Endothelial cell of umbilical vein (primary cell): ENCODE data around the gene MAPK1IP1L. TPM values are rescaled to one million over a fixed set of nuclear protein-coding genes. Genes with fewer than 3 reads are reported as not detected.

Experiments
- BruUV-seq: library from RNA; stranded (reverse); fragments of 400-500 nt; replicated peaks from 2 replicates; lab custom pipeline; 2021; lab: Mats Ljungman, UMichigan
- CTCF ChIA-PET: fragments of 300-600, 350-600 bp; sonication (Branson Sonifier 250); formaldehyde crosslinking; loops from one replicate; lab custom pipeline; 2021; ENCODE audit warnings: antibody characterized with exemption, inconsistent platforms; lab: Charles Lee
- POLR2A ChIA-PET: fragments of 300-600, 350-600 bp; sonication (Branson Sonifier 250); formaldehyde crosslinking; loops from one replicate; lab custom pipeline; 2021; ENCODE audit warnings: antibody characterized with exemption, inconsistent platforms; lab: Charles Lee
- DNase-seq: peaks from one replicate; pipeline ENCODE4 v3.0.0-alpha.2; 2011; ENCODE audit warnings: low read depth, low spot score
- FAIRE-seq: peaks from 2 replicates; lab custom pipeline; 2011; peaks lifted over from hg19 to GRCh38; lab: Jason Lieb, UNC
- H2AFZ ChIP-seq: 2 replicates; pipeline ENCODE4 v1.6.0; 2012; ENCODE audit warnings: low read depth, low read length, control low read depth, inconsistent platforms
- H3K27ac ChIP-seq: 2 replicates; pipeline ENCODE4 v1.5.1; 2011; ENCODE audit warnings: low read depth, mild to moderate bottlenecking, control low read depth, low read length, moderate library complexity; ENCODE audit not compliant: insufficient read depth
- H3K27me3 ChIP-seq, 2 experiments: 2 replicates each; pipeline versions ENCODE4 v1.6.0 to v1.6.1; 2011; ENCODE audit warnings: low read length in 2 of 2, mixed read lengths in 1 of 2; ENCODE audit not compliant: control insufficient read depth in 2 of 2, insufficient read depth in 2 of 2
- H3K36me3 ChIP-seq, 2 experiments: 2 replicates in 1 of 2; 3 replicates in 1 of 2; pipeline ENCODE4 v1.5.1; 2011; ENCODE audit warnings: low read length in 2 of 2, mild to moderate bottlenecking in 1 of 2, moderate library complexity in 1 of 2; ENCODE audit not compliant: control insufficient read depth in 2 of 2, insufficient read depth in 2 of 2; ENCODE audit errors: extremely low read depth in 1 of 2
- H3K4me1 ChIP-seq: 3 replicates; pipeline ENCODE4 v1.5.1; 2011; ENCODE audit warnings: mild to moderate bottlenecking, low read length; ENCODE audit not compliant: control insufficient read depth, insufficient read depth; ENCODE audit errors: extremely low read depth
- H3K4me2 ChIP-seq: 2 replicates; pipeline ENCODE4 v1.6.1; 2011; ENCODE audit warnings: low read length, control low read depth, mixed read lengths; ENCODE audit not compliant: insufficient read depth
- H3K4me3 ChIP-seq, 3 experiments: fragments of 200-600 bp in 1 of 3; sonication (generic), shearing (Covaris generic) in 1 of 3; replicated peaks in 1 of 3; 2 replicates each; pipeline ENCODE4 v1.5.1; 2011 to 2016; ENCODE audit warnings: control low read depth in 3 of 3, low read length in 3 of 3, mild to moderate bottlenecking in 2 of 3, inconsistent platforms in 1 of 3, low read depth in 1 of 3, moderate library complexity in 1 of 3; ENCODE audit not compliant: insufficient read depth in 1 of 3
- H3K79me2 ChIP-seq: 2 replicates; pipeline ENCODE4 v1.6.0; 2012; ENCODE audit warnings: low read length, inconsistent platforms; ENCODE audit not compliant: control insufficient read depth, insufficient read depth
- H3K9ac ChIP-seq: replicated peaks from 2 replicates; pipeline ENCODE3; 2011; ENCODE audit warnings: low read length, control low read depth; ENCODE audit not compliant: insufficient read depth; ENCODE audit errors: extremely low read depth
- H3K9me1 ChIP-seq: replicated peaks from 3 replicates; pipeline ENCODE4 v1.6.0; 2011; ENCODE audit warnings: mild to moderate bottlenecking, low read length; ENCODE audit not compliant: control insufficient read depth, insufficient read depth; ENCODE audit errors: extremely low read depth
- H3K9me3 ChIP-seq: replicated peaks from 2 replicates; pipeline ENCODE4 v1.5.1; 2012; ENCODE audit warnings: low read length, inconsistent platforms; ENCODE audit not compliant: control insufficient read depth, insufficient read depth
- H4K20me1 ChIP-seq: replicated peaks from 2 replicates; pipeline ENCODE3; 2011; ENCODE audit warnings: mild to moderate bottlenecking, low read length; ENCODE audit not compliant: control insufficient read depth, insufficient read depth; ENCODE audit errors: extremely low read depth
- CTCF ChIP-seq, 2 donors: IDR thresholded peaks; 1 replicate in 1 of 2; 2 replicates in 1 of 2; pipeline ENCODE4 v1.5.1; 2011; ENCODE audit warnings: low read length in 2 of 2, mild to moderate bottlenecking in 2 of 2, moderate library complexity in 2 of 2, control low read depth in 1 of 2, inconsistent platforms in 1 of 2, low read depth in 1 of 2; ENCODE audit not compliant: insufficient read depth in 1 of 2; ENCODE audit errors: extremely low read depth in 1 of 2
- EZH2 ChIP-seq: IDR thresholded peaks from 2 replicates; pipeline ENCODE4 v1.6.1; 2012; ENCODE audit warnings: borderline replicate concordance, low read depth, mild to moderate bottlenecking, moderate library complexity, low read length, inconsistent platforms; ENCODE audit not compliant: severe bottlenecking
- FOS ChIP-seq: IDR thresholded peaks from 2 replicates; pipeline ENCODE4 v1.6.1; 2011; ENCODE audit warnings: mild to moderate bottlenecking, low read length, moderate library complexity, borderline replicate concordance; ENCODE audit not compliant: insufficient read depth
- GATA2 ChIP-seq: IDR thresholded peaks from 2 replicates; pipeline ENCODE4 v1.7.0; 2011; ENCODE audit warnings: low read depth, mild to moderate bottlenecking, moderate library complexity, mixed read lengths, low read length; ENCODE audit not compliant: insufficient read length, insufficient read depth
- JUN ChIP-seq: IDR thresholded peaks from 2 replicates; pipeline ENCODE4 v1.6.1; 2011; ENCODE audit warnings: borderline replicate concordance, low read depth; ENCODE audit not compliant: insufficient read length, insufficient read depth
- MYC ChIP-seq: IDR thresholded peaks from one replicate; pipeline ENCODE4 v1.6.1; 2011; ENCODE audit warnings: mild to moderate bottlenecking, low read depth, low read length
- POLR2A ChIP-seq: IDR thresholded peaks from 2 replicates; pipeline ENCODE4 v1.6.1; 2012; ENCODE audit warnings: low read depth, mild to moderate bottlenecking, control low read depth, low read length
- POLR2AphosphoS5 ChIP-seq: IDR thresholded peaks from 2 replicates; pipeline ENCODE4 v1.6.1; 2012; ENCODE audit warnings: low read depth, mild to moderate bottlenecking, control low read depth, low read length, moderate library complexity; ENCODE audit not compliant: insufficient read depth
- dilution Hi-C: fragments of 300-500 bp; cut with MboI; formaldehyde crosslinking; loops from one replicate; pipeline ENCODE4 v1.15.0; 2019; ENCODE audit warnings: low sequenced_read_pairs; ENCODE audit not compliant: extremely low pct_ligation_motif_present
- intact Hi-C: fragments of 100-400 bp; cut with micrococcal nuclease; formaldehyde crosslinking; loops from one replicate; pipeline ENCODE4 v1.10.0; 2022
- polyA plus RNA-seq, 4 experiments: library from polyadenylated mRNA; depleted of rRNA in 3 of 4; stranded (reverse) in 3 of 4; unstranded in 1 of 4; fragments of >200 nt; gene quantifications; 2 replicates each; pipeline versions ENCODE4 v1.2.1 to v1.2.3, GENCODE V29; 2011 to 2012; ENCODE audit warnings: missing spikeins in 1 of 4
- total RNA-seq: library from RNA; stranded (reverse); gene quantifications from 2 replicates; pipeline ENCODE4 v1.2.3, GENCODE V29; 2021

Gene MAPK1IP1L
- total and polyA plus RNA-seq, 2 donors (not counting 3 experiments of a cell fraction or from before 2014, with no cell fraction given), result 129 to 208 TPM

- Histone ChIP-seq H3K4me3 (no peak overlapping the region), H3K9me3 (no peaks in the 10 kb centered on the region), H3K4me2 (no peak overlapping the region), H3K27me3 (no peaks in the 10 kb centered on the region), H3K79me2 (peaks cover 17% of the 10 kb centered on the region), H3K9ac (no peak overlapping the region), H3K9me1 (no peaks in the 10 kb centered on the region), H3K27ac (no peak overlapping the region), H4K20me1 (no peaks in the 10 kb centered on the region), H3K4me1 (no peaks in the 10 kb centered on the region), H3K36me3 (peaks cover 5 to 16% of the 10 kb centered on the region in 2 experiments), H2AFZ (no peak overlapping the region)
- no peak for TF ChIP-seq POLR2AphosphoS5
- no peak for TF ChIP-seq POLR2A
- TF ChIP-seq EZH2, result no peak
- TF ChIP-seq GATA2, result no peak
- TF ChIP-seq CTCF (IDR thresholded peaks at IDR 0.05; ENCODE audit: extremely low read depth in 1 of 2, insufficient read depth in 1 of 2, low read depth in 1 of 2, low read length in 2 of 2), result no peak
- no peak for TF ChIP-seq JUN
- TF ChIP-seq MYC, result no peak
- TF ChIP-seq FOS, result no peak
- intact Hi-C loops (no loop called here), dilution Hi-C loops (no loop called here)
- DNase-seq, result no peak
- FAIRE-seq, result no peak
- no TSS peak for BruUV-seq
- POLR2A ChIA-PET, result no interaction called here
- CTCF ChIA-PET, result interaction anchor here (2.1 kb wide), 1 partner anchor 8 kb away, joined by 6 read pairs; the partner anchor contains the start of gene MAPK1IP1L
Measured at GRCh38 chr14:55043528-55043927, 7.9 kb upstream of the MAPK1IP1L start.
